HL-60 (cell line): ENCODE results near the gene GNAL.
A peak's percentile ranks its signal among the peaks of the same experiment; 100 is the strongest.

Experiments used
- POLR2AphosphoS5 ChIP-seq: IDR thresholded peaks from 2 replicates; pipeline ENCODE4 v1.6.1; 2012; ENCODE audit warnings: low read depth
- TF ChIP-seq, protein P1 (sequence below): IDR thresholded peaks from one replicate; pipeline ENCODE4 v1.5.1; 2011; ENCODE audit warnings: low read length, control low read depth, inconsistent platforms; ENCODE audit not compliant: insufficient read depth

DNA sequence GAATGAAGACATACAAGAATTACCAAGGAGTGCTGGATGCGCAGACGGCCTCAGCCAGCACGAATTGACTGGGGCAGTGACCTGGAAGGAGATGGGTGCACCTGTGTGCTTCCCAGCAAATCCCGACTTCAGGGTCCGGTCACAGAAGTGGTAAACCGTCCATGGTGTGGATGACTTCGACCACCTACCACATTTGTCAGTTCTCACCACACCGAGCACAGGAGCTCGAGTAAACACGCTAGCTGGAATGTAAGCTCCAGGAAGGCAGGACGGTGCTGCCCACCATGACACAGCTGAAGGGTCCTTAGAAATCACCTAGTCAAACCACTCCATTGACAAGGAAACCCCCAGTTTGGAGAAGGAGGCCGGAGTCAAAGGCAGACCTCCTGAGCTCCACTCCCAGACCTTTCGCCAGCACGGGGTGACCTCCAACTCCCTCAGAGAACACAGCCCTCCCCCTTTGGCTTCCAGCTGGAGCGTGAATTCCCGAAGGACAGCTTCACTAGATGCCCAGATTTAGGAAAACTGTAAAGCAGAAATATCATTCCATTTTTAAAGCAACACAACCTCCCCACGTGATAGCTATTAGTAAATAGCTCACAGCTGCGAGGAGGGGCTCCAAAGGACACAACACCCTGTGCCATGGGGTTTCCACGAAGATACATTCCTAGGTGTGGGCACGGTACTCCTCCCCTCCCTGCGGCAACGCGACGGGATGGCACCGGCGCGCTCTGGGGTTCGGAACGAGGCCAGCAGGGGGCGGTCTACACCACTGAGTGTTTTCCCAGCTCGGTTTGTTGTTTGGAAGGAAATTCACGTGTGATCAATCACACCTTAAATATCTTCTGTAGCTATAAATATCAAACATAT lies 34.1 kb upstream of the GNAL start:
- TF ChIP-seq, protein P1, sequence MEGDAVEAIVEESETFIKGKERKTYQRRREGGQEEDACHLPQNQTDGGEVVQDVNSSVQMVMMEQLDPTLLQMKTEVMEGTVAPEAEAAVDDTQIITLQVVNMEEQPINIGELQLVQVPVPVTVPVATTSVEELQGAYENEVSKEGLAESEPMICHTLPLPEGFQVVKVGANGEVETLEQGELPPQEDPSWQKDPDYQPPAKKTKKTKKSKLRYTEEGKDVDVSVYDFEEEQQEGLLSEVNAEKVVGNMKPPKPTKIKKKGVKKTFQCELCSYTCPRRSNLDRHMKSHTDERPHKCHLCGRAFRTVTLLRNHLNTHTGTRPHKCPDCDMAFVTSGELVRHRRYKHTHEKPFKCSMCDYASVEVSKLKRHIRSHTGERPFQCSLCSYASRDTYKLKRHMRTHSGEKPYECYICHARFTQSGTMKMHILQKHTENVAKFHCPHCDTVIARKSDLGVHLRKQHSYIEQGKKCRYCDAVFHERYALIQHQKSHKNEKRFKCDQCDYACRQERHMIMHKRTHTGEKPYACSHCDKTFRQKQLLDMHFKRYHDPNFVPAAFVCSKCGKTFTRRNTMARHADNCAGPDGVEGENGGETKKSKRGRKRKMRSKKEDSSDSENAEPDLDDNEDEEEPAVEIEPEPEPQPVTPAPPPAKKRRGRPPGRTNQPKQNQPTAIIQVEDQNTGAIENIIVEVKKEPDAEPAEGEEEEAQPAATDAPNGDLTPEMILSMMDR, result peak; percentile 91
- TF ChIP-seq POLR2AphosphoS5, result no peak
